ENCODE measurements around the gene NEK1.

The NEK1 gene

GRCh38 chr4:169372791-169373190 is 239.6 kb downstream of the NEK1 start:
- no peak for DNase-seq (ENCODE audit: low read depth)
- no peak for TF ChIP-seq CTCF (IDR thresholded peaks at IDR 0.05; ENCODE audit: low read length, missing control alignments)
- H3K4me3 ChIP-seq (replicated peaks; ENCODE audit: low read depth, low read length), result no peak overlapping the region

- DNase-seq (ENCODE audit: low read depth), result no peak
- H3K4me3 ChIP-seq (replicated peaks; ENCODE audit: low read depth, low read length), result no peak overlapping the region
- no peak for TF ChIP-seq CTCF (IDR thresholded peaks at IDR 0.05; ENCODE audit: low read length, missing control alignments)
These were observed 242.7 kb downstream of the NEK1 start for GRCh38 chr4:169369634-169370033.

- H3K4me3 ChIP-seq (replicated peaks; ENCODE audit: low read depth, low read length), result no peak overlapping the region
These were observed 244.6 kb downstream of the NEK1 start for GRCh38 chr4:169367826-169368225.

GRCh38 chr4:169366821-169367220 is 245.6 kb downstream of the NEK1 start:
- no peak for TF ChIP-seq CTCF (IDR thresholded peaks at IDR 0.05; ENCODE audit: low read length, missing control alignments)
- no peak for DNase-seq (ENCODE audit: low read depth)
- H3K4me3 ChIP-seq (replicated peaks; ENCODE audit: low read depth, low read length), result no peak overlapping the region

More at GRCh38 chr4:169367826-169368225, 244.6 kb downstream of the NEK1 start:
- no peak for DNase-seq (ENCODE audit: low read depth)
- no peak for TF ChIP-seq CTCF (IDR thresholded peaks at IDR 0.05; ENCODE audit: low read length, missing control alignments)

GRCh38 chr4:169362607-169363006 is 249.8 kb downstream of the NEK1 start:
- TF ChIP-seq CTCF (IDR thresholded peaks at IDR 0.05; ENCODE audit: low read length, missing control alignments), result no peak
- H3K4me3 ChIP-seq (replicated peaks; ENCODE audit: low read depth, low read length), result no peak overlapping the region
- no peak for DNase-seq (ENCODE audit: low read depth)

GRCh38 chr4:169361756-169362155 is 250.6 kb downstream of the NEK1 start:
- TF ChIP-seq CTCF (IDR thresholded peaks at IDR 0.05; ENCODE audit: low read length, missing control alignments), result no peak
- H3K4me3 ChIP-seq (replicated peaks; ENCODE audit: low read depth, low read length), result no peak overlapping the region
- no peak for DNase-seq (ENCODE audit: low read depth)

GRCh38 chr4:169359961-169360360 is 252.4 kb downstream of the NEK1 start:
- no peak overlapping the region for H3K4me3 ChIP-seq (replicated peaks; ENCODE audit: low read depth, low read length)
- no peak for DNase-seq (ENCODE audit: low read depth)
- no peak for TF ChIP-seq CTCF (IDR thresholded peaks at IDR 0.05; ENCODE audit: low read length, missing control alignments)

All from fibroblast of pulmonary artery (primary cell).